Esophagus muscularis mucosa (tissue), 4 donors: ENCODE measurements around the gene DOCK8.

Source experiments
- EP300 ChIP-seq: sonication (generic); formaldehyde crosslinking; IDR thresholded peaks from one replicate; pipeline ENCODE4 v1.6.1; 2017; ENCODE audit warnings: antibody characterized with exemption
- POLR2A ChIP-seq: fragments of 450-650 bp; IDR thresholded peaks from one replicate; pipeline ENCODE4 v1.6.1; 2017; ENCODE audit warnings: antibody characterized with exemption, moderate library complexity, mild to moderate bottlenecking, low read depth
- TF ChIP-seq, protein P1 (sequence below), 3 experiments: fragments of 200-600 bp in 2 of 3; fragments of 450-650 bp in 1 of 3; sonication (generic) in 2 of 3; IDR thresholded peaks; one replicate each; pipeline ENCODE4 v1.5.1; 2017 to 2019; ENCODE audit warnings: antibody characterized with exemption in 3 of 3, mild to moderate bottlenecking in 2 of 3, moderate library complexity in 1 of 3

DNA sequence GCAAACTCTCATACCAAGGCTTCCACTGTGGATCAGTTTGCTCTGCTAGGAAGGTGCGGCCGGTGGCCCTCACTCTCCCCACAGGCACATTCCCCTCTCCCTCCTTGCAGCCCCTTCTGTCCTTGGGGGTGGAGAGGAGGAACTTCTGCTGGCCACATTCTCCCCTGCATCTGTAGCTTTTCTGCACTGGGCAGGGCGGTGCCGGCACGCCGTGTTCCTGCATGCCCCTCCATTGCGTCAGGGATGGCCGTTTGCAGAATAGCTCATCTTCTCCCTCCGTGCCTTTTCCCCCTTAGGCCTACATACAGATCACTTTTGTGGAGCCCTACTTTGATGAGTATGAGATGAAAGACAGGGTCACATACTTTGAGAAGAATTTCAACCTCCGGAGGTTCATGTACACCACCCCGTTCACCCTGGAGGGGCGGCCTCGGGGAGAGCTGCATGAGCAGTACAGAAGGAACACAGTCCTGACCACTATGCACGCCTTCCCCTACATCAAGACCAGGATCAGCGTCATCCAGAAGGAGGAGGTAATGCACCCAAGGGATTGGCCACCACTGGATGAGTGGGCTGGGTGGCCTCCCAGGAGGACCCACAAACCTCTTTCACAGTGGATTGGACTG, 231.5 kb downstream of the DOCK8 start:
- TF ChIP-seq EP300, result no peak
- TF ChIP-seq, protein P1, sequence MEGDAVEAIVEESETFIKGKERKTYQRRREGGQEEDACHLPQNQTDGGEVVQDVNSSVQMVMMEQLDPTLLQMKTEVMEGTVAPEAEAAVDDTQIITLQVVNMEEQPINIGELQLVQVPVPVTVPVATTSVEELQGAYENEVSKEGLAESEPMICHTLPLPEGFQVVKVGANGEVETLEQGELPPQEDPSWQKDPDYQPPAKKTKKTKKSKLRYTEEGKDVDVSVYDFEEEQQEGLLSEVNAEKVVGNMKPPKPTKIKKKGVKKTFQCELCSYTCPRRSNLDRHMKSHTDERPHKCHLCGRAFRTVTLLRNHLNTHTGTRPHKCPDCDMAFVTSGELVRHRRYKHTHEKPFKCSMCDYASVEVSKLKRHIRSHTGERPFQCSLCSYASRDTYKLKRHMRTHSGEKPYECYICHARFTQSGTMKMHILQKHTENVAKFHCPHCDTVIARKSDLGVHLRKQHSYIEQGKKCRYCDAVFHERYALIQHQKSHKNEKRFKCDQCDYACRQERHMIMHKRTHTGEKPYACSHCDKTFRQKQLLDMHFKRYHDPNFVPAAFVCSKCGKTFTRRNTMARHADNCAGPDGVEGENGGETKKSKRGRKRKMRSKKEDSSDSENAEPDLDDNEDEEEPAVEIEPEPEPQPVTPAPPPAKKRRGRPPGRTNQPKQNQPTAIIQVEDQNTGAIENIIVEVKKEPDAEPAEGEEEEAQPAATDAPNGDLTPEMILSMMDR (IDR thresholded peaks at IDR 0.05), result no peak
- no peak for TF ChIP-seq POLR2A
